Measurements from ENCODE around the gene TAF5. TPM values are rescaled to one million over a fixed set of nuclear protein-coding genes. Genes with fewer than 3 reads are reported as not detected.
"Not testable (repeated sequence)": the region's sequence is repeated elsewhere in the genome, so short reads cannot be mapped to it uniquely, and the experiment has no call there.

Gene TAF5
- total and polyA plus RNA-seq, 2 donors (not counting 1 experiment from before 2014, with no cell fraction given): 3.0 to 3.4 TPM

GRCh38 chr10:103355906-103356599, 11.7 kb upstream of the TAF5 start:
- H3K4me2 ChIP-seq (ENCODE audit: extremely low read depth, insufficient read depth, low read length): no peak overlapping the region
- H3K9me3 ChIP-seq (ENCODE audit: control insufficient read depth, insufficient read depth, low read depth, low read length): no peaks in the 10 kb centered on the region
- no peaks in the 10 kb centered on the region for H3K4me1 ChIP-seq (ENCODE audit: control insufficient read depth, extremely low read depth, insufficient read depth, low read length)
- TF ChIP-seq EZH2 (IDR thresholded peaks at IDR 0.05; ENCODE audit: low read length, missing control alignments) (no peak), CTCF (conservative IDR thresholded peaks at IDR 0.05 in 1 of 2, IDR thresholded peaks at IDR 0.05 in 1 of 2; ENCODE audit: low read depth in 1 of 2, low read length in 2 of 2) (no peak)
- H3K79me2 ChIP-seq (ENCODE audit: control insufficient read depth, insufficient read depth, low read length): no peaks in the 10 kb centered on the region
- no peaks in the 10 kb centered on the region for H3K36me3 ChIP-seq (ENCODE audit: control insufficient read depth, insufficient read depth, low read length)
- H3K4me3 ChIP-seq (replicated peaks in 1 of 4; ENCODE audit: control extremely low read depth in 1 of 4, insufficient read depth in 1 of 4, low read depth in 3 of 4, low read length in 4 of 4): no peak overlapping the region
- H3K9ac ChIP-seq (ENCODE audit: insufficient read depth, low read length): no peak overlapping the region
- H2AFZ ChIP-seq (ENCODE audit: low read length): no peak overlapping the region
- no peak overlapping the region for H3K27ac ChIP-seq (ENCODE audit: insufficient read depth, low read length)
- no peak for DNase-seq (ENCODE audit: low read depth in 2 of 2)
- H4K20me1 ChIP-seq (ENCODE audit: control insufficient read depth, extremely low read depth, insufficient read depth, low read length): no peaks in the 10 kb centered on the region
- H3K27me3 ChIP-seq (ENCODE audit: control insufficient read depth, insufficient read depth, low read length): no peaks in the 10 kb centered on the region

- H2AFZ ChIP-seq (ENCODE audit: low read length); H3K27me3 ChIP-seq (ENCODE audit: control insufficient read depth, insufficient read depth, low read length); H3K79me2 ChIP-seq (ENCODE audit: control insufficient read depth, insufficient read depth, low read length); H3K4me3 ChIP-seq (replicated peaks in 1 of 4; ENCODE audit: control extremely low read depth in 1 of 4, insufficient read depth in 1 of 4, low read depth in 3 of 4, low read length in 4 of 4); DNase-seq (ENCODE audit: low read depth in 2 of 2); H3K4me2 ChIP-seq (ENCODE audit: extremely low read depth, insufficient read depth, low read length); H4K20me1 ChIP-seq (ENCODE audit: control insufficient read depth, extremely low read depth, insufficient read depth, low read length); H3K36me3 ChIP-seq (ENCODE audit: control insufficient read depth, insufficient read depth, low read length); H3K27ac ChIP-seq (ENCODE audit: insufficient read depth, low read length); H3K4me1 ChIP-seq (ENCODE audit: control insufficient read depth, extremely low read depth, insufficient read depth, low read length); H3K9me3 ChIP-seq (ENCODE audit: control insufficient read depth, insufficient read depth, low read depth, low read length); H3K9ac ChIP-seq (ENCODE audit: insufficient read depth, low read length): not testable (repeated sequence)
Observed at GRCh38 chr10:103359493-103359892, 8.3 kb upstream of the TAF5 start.

DNA sequence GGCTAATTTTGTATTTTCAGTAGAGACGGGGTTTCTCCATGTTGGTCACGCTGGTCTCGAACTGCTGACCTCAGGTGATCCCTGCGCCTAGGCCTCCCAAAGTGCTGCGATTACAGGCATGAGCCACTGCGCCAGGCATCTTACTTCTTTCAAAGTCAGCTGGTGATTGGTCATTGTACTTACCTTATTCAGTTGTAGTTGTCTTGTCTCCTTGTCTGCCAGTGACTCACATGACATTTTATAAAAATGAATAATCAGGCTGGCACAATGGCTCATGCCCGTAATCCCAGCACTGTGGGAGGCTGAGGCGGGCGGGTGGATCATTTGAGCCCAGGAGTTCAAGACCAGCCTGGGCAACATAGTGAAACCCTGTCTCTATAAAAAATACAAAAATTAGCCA, 7.0 kb upstream of the TAF5 start:
- not testable (repeated sequence) for H3K4me2 ChIP-seq (ENCODE audit: extremely low read depth, insufficient read depth, low read length); H3K27ac ChIP-seq (ENCODE audit: insufficient read depth, low read length); H3K4me1 ChIP-seq (ENCODE audit: control insufficient read depth, extremely low read depth, insufficient read depth, low read length); H3K36me3 ChIP-seq (ENCODE audit: control insufficient read depth, insufficient read depth, low read length); H3K27me3 ChIP-seq (ENCODE audit: control insufficient read depth, insufficient read depth, low read length); H3K79me2 ChIP-seq (ENCODE audit: control insufficient read depth, insufficient read depth, low read length); H2AFZ ChIP-seq (ENCODE audit: low read length); H3K4me3 ChIP-seq (replicated peaks in 1 of 4; ENCODE audit: control extremely low read depth in 1 of 4, insufficient read depth in 1 of 4, low read depth in 3 of 4, low read length in 4 of 4); H3K9ac ChIP-seq (ENCODE audit: insufficient read depth, low read length); DNase-seq (ENCODE audit: low read depth in 2 of 2); H4K20me1 ChIP-seq (ENCODE audit: control insufficient read depth, extremely low read depth, insufficient read depth, low read length); H3K9me3 ChIP-seq (ENCODE audit: control insufficient read depth, insufficient read depth, low read depth, low read length)

DNA sequence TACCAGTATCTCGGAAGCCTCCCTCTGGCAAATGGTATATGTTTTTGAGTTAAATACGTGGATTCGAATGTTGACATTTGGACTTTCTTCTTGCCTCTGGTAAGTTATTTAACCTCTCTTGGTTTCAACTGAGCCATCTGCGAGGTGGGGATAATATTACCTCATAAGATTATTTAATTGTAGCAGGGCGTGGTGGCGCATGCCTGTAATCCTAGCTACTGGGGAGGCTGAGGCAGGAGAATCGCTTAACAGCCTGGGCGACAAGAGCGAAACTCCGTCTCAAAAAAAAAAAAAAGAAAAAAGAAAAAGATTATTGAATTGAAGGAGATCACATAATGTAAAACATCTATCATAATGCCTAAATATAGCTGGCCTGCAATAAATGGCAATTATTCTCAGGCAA, 396 bp upstream of the TAF5 start:
- no peaks in the 10 kb centered on the region for H3K27me3 ChIP-seq (ENCODE audit: control insufficient read depth, insufficient read depth, low read length)
- peak overlapping the region; percentile 48 to 86 (median 76) for H3K4me3 ChIP-seq (replicated peaks in 1 of 4; ENCODE audit: control extremely low read depth in 1 of 4, insufficient read depth in 1 of 4, low read depth in 3 of 4, low read length in 4 of 4)
- peak overlapping the region; percentile 67 for H3K9ac ChIP-seq (ENCODE audit: insufficient read depth, low read length)
- no peak for DNase-seq (ENCODE audit: low read depth in 2 of 2)
- peak overlapping the region; percentile 91 for H2AFZ ChIP-seq (ENCODE audit: low read length)
- H3K79me2 ChIP-seq (ENCODE audit: control insufficient read depth, insufficient read depth, low read length): peaks cover 5% of the 10 kb centered on the region
- no peaks in the 10 kb centered on the region for H3K9me3 ChIP-seq (ENCODE audit: control insufficient read depth, insufficient read depth, low read depth, low read length)
- TF ChIP-seq CTCF (conservative IDR thresholded peaks at IDR 0.05 in 1 of 2, IDR thresholded peaks at IDR 0.05 in 1 of 2; ENCODE audit: low read depth in 1 of 2, low read length in 2 of 2) (no peak), EZH2 (IDR thresholded peaks at IDR 0.05; ENCODE audit: low read length, missing control alignments) (no peak)
- H3K27ac ChIP-seq (ENCODE audit: insufficient read depth, low read length): peak overlapping the region; percentile 48
- H4K20me1 ChIP-seq (ENCODE audit: control insufficient read depth, extremely low read depth, insufficient read depth, low read length): no peaks in the 10 kb centered on the region
- peak overlapping the region; percentile 75 for H3K4me2 ChIP-seq (ENCODE audit: extremely low read depth, insufficient read depth, low read length)
- H3K36me3 ChIP-seq (ENCODE audit: control insufficient read depth, insufficient read depth, low read length): no peaks in the 10 kb centered on the region
- no peaks in the 10 kb centered on the region for H3K4me1 ChIP-seq (ENCODE audit: control insufficient read depth, extremely low read depth, insufficient read depth, low read length)
